H1 (cell line): ENCODE data around the gene DLL1. TPM values are rescaled to one million over a fixed set of nuclear protein-coding genes. Genes with fewer than 3 reads are reported as not detected.

Source experiments
- CTCF ChIA-PET: fragments of 300-600 bp; sonication (Branson Sonifier 250); formaldehyde crosslinking; loops from one replicate; lab custom pipeline; 2021; ENCODE audit not compliant: partially characterized antibody; lab: Charles Lee
- POLR2A ChIA-PET: fragments of 300-600 bp; sonication (Branson Sonifier 250); formaldehyde crosslinking; loops from one replicate; lab custom pipeline; 2021; ENCODE audit warnings: inconsistent platforms; ENCODE audit not compliant: partially characterized antibody; lab: Charles Lee
- DNase-seq, 2 experiments: peaks; one replicate each; pipeline versions ENCODE4 v3.0.0 to v3.0.0-alpha.2; 2010 to 2022; ENCODE audit warnings: low spot score in 2 of 2, low read depth in 1 of 2, mixed read lengths in 1 of 2
- FAIRE-seq: peaks from 2 replicates; lab custom pipeline; 2011; peaks lifted over from hg19 to GRCh38; lab: Jason Lieb, UNC
- H2AFZ ChIP-seq: 2 replicates; pipeline ENCODE4 v1.8.1; 2012; ENCODE audit warnings: low read length, inconsistent platforms
- H2AK5ac ChIP-seq: 2 replicates; pipeline ENCODE4 v1.6.1; 2013; ENCODE audit warnings: low read depth, low read length
- H2BK120ac ChIP-seq: replicated peaks from 2 replicates; pipeline ENCODE3; 2013; ENCODE audit warnings: low read depth, low read length, inconsistent platforms
- H2BK12ac ChIP-seq: 2 replicates; pipeline ENCODE4 v1.6.1; 2013; ENCODE audit warnings: low read depth, low read length
- H2BK15ac ChIP-seq: 2 replicates; pipeline ENCODE4 v1.6.1; 2013; ENCODE audit warnings: low read length
- H2BK20ac ChIP-seq: 2 replicates; pipeline ENCODE4 v1.6.1; 2013; ENCODE audit warnings: low read length
- H2BK5ac ChIP-seq: 2 replicates; pipeline ENCODE4 v1.6.1; 2013; ENCODE audit warnings: low read depth, low read length
- H3K14ac ChIP-seq: 2 replicates; pipeline ENCODE4 v1.6.1; 2013; ENCODE audit warnings: inconsistent platforms; ENCODE audit not compliant: insufficient read length
- H3K18ac ChIP-seq: 2 replicates; pipeline ENCODE4 v1.6.1; 2013; ENCODE audit warnings: low read length; ENCODE audit errors: extremely low read depth
- H3K23ac ChIP-seq: 2 replicates; pipeline ENCODE4 v1.6.1; 2013; ENCODE audit warnings: inconsistent platforms; ENCODE audit not compliant: insufficient read length
- H3K23me2 ChIP-seq: 2 replicates; pipeline ENCODE4 v1.6.1; 2013; ENCODE audit warnings: low read depth, low read length
- H3K27ac ChIP-seq: 2 replicates; pipeline ENCODE4 v1.6.1; 2011; ENCODE audit warnings: low read depth, low read length, inconsistent platforms
- H3K27me3 ChIP-seq, 4 experiments: replicated peaks in 1 of 4; 1 replicate in 1 of 4; 2 replicates in 3 of 4; pipeline versions ENCODE4 v1.6.1 to v1.8.1; 2011 to 2013; ENCODE audit warnings: low read length in 3 of 4, mild to moderate bottlenecking in 3 of 4, inconsistent platforms in 2 of 4, mixed read lengths in 2 of 4, moderate library complexity in 1 of 4; ENCODE audit not compliant: control insufficient read depth in 3 of 4, insufficient read depth in 3 of 4; ENCODE audit errors: extremely low read depth in 1 of 4
- H3K36me3 ChIP-seq, 4 experiments: 2 replicates each; pipeline versions ENCODE4 v1.6.1 to v1.8.1; 2011 to 2013; ENCODE audit warnings: mild to moderate bottlenecking in 4 of 4, low read length in 3 of 4, moderate library complexity in 2 of 4, control low read depth in 1 of 4, inconsistent platforms in 1 of 4; ENCODE audit not compliant: insufficient read depth in 4 of 4, control insufficient read depth in 2 of 4
- H3K4ac ChIP-seq: replicated peaks from 2 replicates; pipeline ENCODE3; 2013; ENCODE audit warnings: low read length, low read depth, mixed read lengths, inconsistent platforms; ENCODE audit not compliant: insufficient read length
- H3K4me1 ChIP-seq, 4 experiments: replicated peaks in 1 of 4; 1 replicate in 1 of 4; 2 replicates in 3 of 4; pipeline versions ENCODE4 v1.6.1 to v1.8.1; 2011 to 2013; ENCODE audit warnings: low read length in 3 of 4, inconsistent platforms in 2 of 4, mixed read lengths in 1 of 4; ENCODE audit not compliant: insufficient read depth in 4 of 4, control insufficient read depth in 3 of 4
- H3K4me2 ChIP-seq, 2 experiments: 2 replicates each; pipeline versions ENCODE4 v1.6.1 to v1.8.1; 2011 to 2013; ENCODE audit warnings: low read depth in 2 of 2, low read length in 2 of 2, control low read depth in 1 of 2, inconsistent platforms in 1 of 2, mild to moderate bottlenecking in 1 of 2; ENCODE audit not compliant: insufficient read depth in 1 of 2
- H3K4me3 ChIP-seq, 4 experiments: fragments of 200-600, 300-600 bp in 1 of 4; sonication (generic), shearing (Covaris generic), sonication (Bioruptor Twin) in 1 of 4; 2 replicates each; pipeline versions ENCODE4 v1.5.1 to v1.8.1; 2011 to 2016; ENCODE audit warnings: low read length in 4 of 4, low read depth in 3 of 4, control low read depth in 2 of 4, inconsistent platforms in 2 of 4, mild to moderate bottlenecking in 2 of 4, mixed read lengths in 1 of 4, moderate library complexity in 1 of 4; ENCODE audit not compliant: insufficient read depth in 2 of 4; ENCODE audit errors: extremely low read depth in 1 of 4
- H3K56ac ChIP-seq: replicated peaks from 2 replicates; pipeline ENCODE3; 2013; ENCODE audit warnings: low read depth, mild to moderate bottlenecking, mixed read lengths, low read length, inconsistent platforms; ENCODE audit not compliant: insufficient read length
- H3K79me1 ChIP-seq: 2 replicates; pipeline ENCODE4 v1.6.1; 2013; ENCODE audit warnings: low read depth, low read length, control low read depth
- H3K79me2 ChIP-seq, 2 experiments: 2 replicates each; pipeline versions ENCODE4 v1.6.1 to v1.8.1; 2012 to 2013; ENCODE audit warnings: low read length in 2 of 2, mild to moderate bottlenecking in 2 of 2, inconsistent platforms in 1 of 2; ENCODE audit not compliant: insufficient read depth in 2 of 2, control insufficient read depth in 1 of 2
- H3K9ac ChIP-seq, 4 experiments: replicated peaks in 1 of 4; 1 replicate in 1 of 4; 2 replicates in 3 of 4; pipeline versions ENCODE4 v1.6.1 to v1.8.1; 2011 to 2013; ENCODE audit warnings: low read depth in 3 of 4, low read length in 3 of 4, control low read depth in 2 of 4, mild to moderate bottlenecking in 2 of 4, moderate library complexity in 2 of 4, inconsistent platforms in 1 of 4; ENCODE audit errors: extremely low read depth in 1 of 4
- H3K9me3 ChIP-seq, 2 experiments: 2 replicates each; pipeline versions ENCODE4 v1.6.1 to v1.8.1; 2012 to 2013; ENCODE audit warnings: mild to moderate bottlenecking in 2 of 2, moderate library complexity in 2 of 2, control low read depth in 1 of 2, inconsistent platforms in 1 of 2, low read depth in 1 of 2, low read length in 1 of 2, mixed read lengths in 1 of 2; ENCODE audit not compliant: insufficient read depth in 2 of 2
- H4K20me1 ChIP-seq, 2 experiments: replicated peaks in 1 of 2; 2 replicates each; pipeline versions ENCODE3 to v1.8.1; 2011 to 2013; ENCODE audit warnings: inconsistent platforms in 2 of 2, low read length in 2 of 2, mild to moderate bottlenecking in 1 of 2; ENCODE audit not compliant: insufficient read depth in 2 of 2, control insufficient read depth in 1 of 2
- H4K5ac ChIP-seq: 2 replicates; pipeline ENCODE4 v1.6.1; 2013; ENCODE audit warnings: low read length, low read depth, mixed read lengths, inconsistent platforms; ENCODE audit not compliant: insufficient read length
- H4K8ac ChIP-seq: 2 replicates; pipeline ENCODE4 v1.8.0; 2013; ENCODE audit warnings: mild to moderate bottlenecking, moderate library complexity, low read length, inconsistent platforms; ENCODE audit not compliant: insufficient read depth; ENCODE audit errors: extremely low read depth
- H4K91ac ChIP-seq: replicated peaks from 2 replicates; pipeline ENCODE3; 2013; ENCODE audit warnings: low read length, mixed read lengths, inconsistent platforms; ENCODE audit not compliant: insufficient read length
- CREB1 ChIP-seq: IDR thresholded peaks from 2 replicates; pipeline ENCODE4 v1.6.1; 2012; ENCODE audit warnings: inconsistent platforms
- EZH2 ChIP-seq: fragments of 200-600 bp; sonication (generic); IDR thresholded peaks from 2 replicates; pipeline ENCODE4 v1.7.1; 2012; ENCODE audit warnings: low read depth, mild to moderate bottlenecking, moderate library complexity, low read length, inconsistent platforms; ENCODE audit not compliant: severe bottlenecking
- GABPA ChIP-seq: IDR thresholded peaks from 2 replicates; pipeline ENCODE4 v1.6.1; 2011; ENCODE audit warnings: mild to moderate bottlenecking, low read length, moderate library complexity, borderline replicate concordance; ENCODE audit not compliant: insufficient read depth
- HDAC2 ChIP-seq, 2 experiments: fragments of 300-600 bp in 1 of 2; sonication (generic) in 1 of 2; IDR thresholded peaks; 2 replicates each; pipeline ENCODE4 v1.6.1; 2011 to 2012; ENCODE audit warnings: low read depth in 2 of 2, low read length in 2 of 2, mild to moderate bottlenecking in 2 of 2, moderate library complexity in 2 of 2, borderline replicate concordance in 1 of 2, inconsistent platforms in 1 of 2
- KDM4A ChIP-seq: IDR thresholded peaks from one replicate; pipeline ENCODE4 v1.7.1; 2012; ENCODE audit warnings: low read depth, mild to moderate bottlenecking, moderate library complexity, low read length, inconsistent platforms; ENCODE audit not compliant: severe bottlenecking
- KDM5A ChIP-seq: fragments of 200-600 bp; IDR thresholded peaks from 2 replicates; pipeline ENCODE4 v1.7.1; 2012; ENCODE audit warnings: mild to moderate bottlenecking, low read length, inconsistent platforms, mixed read lengths
- NRF1 ChIP-seq: IDR thresholded peaks from 2 replicates; pipeline ENCODE4 v1.6.1; 2011; ENCODE audit warnings: mild to moderate bottlenecking, low read depth, low read length, improper control_type of control experiment
- RFX5 ChIP-seq: IDR thresholded peaks from 2 replicates; pipeline ENCODE4 v1.6.1; 2011; ENCODE audit warnings: low read depth, low read length, improper control_type of control experiment, borderline replicate concordance
- TAF1 ChIP-seq: IDR thresholded peaks from 2 replicates; pipeline ENCODE4 v1.6.1; 2011; ENCODE audit warnings: mild to moderate bottlenecking, low read depth, low read length
- YY1 ChIP-seq: IDR thresholded peaks from 2 replicates; pipeline ENCODE4 v1.6.1; 2011; ENCODE audit warnings: low read depth, mild to moderate bottlenecking, low read length
- WGBS, 2 experiments: shearing (Covaris generic) in 1 of 2; methylation state at CpG; one replicate each; pipeline versions ENCODE4 v1.1.6 to v1.1.7; 2013 to 2015; ENCODE audit warnings: low lambda C conversion rate in 2 of 2, mixed read lengths in 2 of 2, inconsistent platforms in 1 of 2, low coverage in 1 of 2, missing lambda C conversion rate in 1 of 2; ENCODE audit not compliant: insufficient replicate concordance in 2 of 2, insufficient coverage in 1 of 2, insufficient read length in 1 of 2; ENCODE audit errors: extremely low coverage in 1 of 2, missing lambda C conversion rate in 1 of 2; 5-methylcytosine and 5-hydroxymethylcytosine counted together
- polyA plus RNA-seq, 7 experiments: library from polyadenylated mRNA; depleted of rRNA in 3 of 7; stranded (reverse) in 5 of 7; unstranded in 2 of 7; fragments of >200 nt in 5 of 7; fragments of 200-250 nt in 2 of 7; gene quantifications; 1 replicate in 5 of 7; 2 replicates in 1 of 7; 4 replicates in 1 of 7; pipeline versions ENCODE4 v1.2.1 to v1.2.3, GENCODE V29; 2011 to 2013; ENCODE audit warnings: missing spikeins in 2 of 7, mixed read lengths in 2 of 7
- total RNA-seq: library from RNA; stranded (reverse); fragmentation: NEBNext Ultra II Directional; extraction: Animal tissue kit (Norgen Biotek cat#: 25700); gene quantifications from 2 replicates; pipeline ENCODE4 v1.2.1, GENCODE V29; 2021
- TF ChIP-seq, protein P1 (sequence below): IDR thresholded peaks from 2 replicates; pipeline ENCODE4 v1.6.1; 2011; ENCODE audit warnings: low read depth, mild to moderate bottlenecking, low read length; ENCODE audit not compliant: insufficient read depth

Gene DLL1
- total and polyA plus RNA-seq, 2 of the 8 experiments (the other 6 are each of a cell fraction or from before 2014, with no cell fraction given) = 1.7 to 3.8 TPM

DNA sequence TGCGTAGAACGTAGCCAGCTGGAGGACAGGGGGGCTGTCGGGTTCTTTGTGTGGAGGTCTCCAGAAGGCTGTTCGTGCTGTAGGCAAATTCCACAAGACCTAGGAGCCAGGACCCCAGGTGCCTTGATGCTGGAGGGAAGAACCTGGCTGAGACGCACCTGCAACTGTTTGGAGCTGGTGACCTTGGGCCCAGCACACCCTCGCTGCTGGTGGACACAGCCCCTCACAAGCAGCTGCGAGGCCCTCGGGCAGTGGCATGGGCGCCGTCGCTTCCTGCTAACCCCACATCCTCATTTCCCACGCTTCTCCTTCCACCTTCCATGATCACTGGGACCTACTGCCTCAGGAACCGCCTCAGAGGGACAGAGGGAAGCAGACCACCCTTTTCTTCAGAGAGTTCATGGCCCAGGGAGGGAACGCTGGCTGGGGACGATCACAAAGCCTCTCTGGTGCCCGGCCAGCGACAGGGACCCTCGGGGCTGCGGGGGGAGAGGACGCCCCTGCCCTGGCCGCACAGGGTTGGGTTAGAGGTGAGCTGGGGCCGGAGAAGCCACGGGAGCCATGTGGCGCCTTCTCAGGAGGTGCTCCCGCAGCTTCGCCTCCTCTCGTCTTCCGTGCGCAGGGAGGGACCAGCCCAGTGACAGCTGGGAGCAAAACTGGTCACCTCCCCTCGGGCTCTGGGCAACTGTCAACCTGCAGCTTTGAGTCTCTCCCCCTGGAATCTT lies 18.4 kb downstream of the DLL1 start:
- peaks cover 0 to 5% (median under 1%) of the 10 kb centered on the region in 4 experiments; a peak in 2 of 7 replicates for H3K4me1 ChIP-seq
- CTCF ChIA-PET = interaction anchor here (0.9 to 1.3 kb wide), 4 partner anchors 10 to 441 kb away, joined by 3 to 6 read pairs (median 4); no protein-coding TSS in a partner anchor
- H3K14ac ChIP-seq = no peak overlapping the region
- no peak overlapping the region for H2BK20ac ChIP-seq
- no peak overlapping the region for H3K4me3 ChIP-seq
- no peak for DNase-seq
- no peak overlapping the region for H2AK5ac ChIP-seq
- no peak for FAIRE-seq
- 88% methylated on average over 25 of the region's 30 CpGs; no CpG with 5 or more reads in 1 of the 2 experiments for WGBS, 2 experiments
- no peak overlapping the region for H3K18ac ChIP-seq
- POLR2A ChIA-PET = interaction anchor here (0.6 to 4.8 kb wide), 2 partner anchors 12 to 18 kb away, joined by 3 to 17 read pairs; partner anchors contain the start of gene DLL1
- H2BK12ac ChIP-seq = no peak overlapping the region
- no peak overlapping the region for H2BK5ac ChIP-seq
- no peak overlapping the region for H3K4me2 ChIP-seq
- H3K23ac ChIP-seq = no peak overlapping the region
- no peak overlapping the region for H2BK120ac ChIP-seq
- no peak overlapping the region for H4K5ac ChIP-seq
- no peaks in the 10 kb centered on the region for H3K23me2 ChIP-seq
- no peak overlapping the region for H3K27ac ChIP-seq
- no peak overlapping the region for H3K56ac ChIP-seq
- no peaks in the 10 kb centered on the region for H3K9me3 ChIP-seq
- peak overlapping the region; percentile 62 for H4K8ac ChIP-seq
- no peak overlapping the region for H3K4ac ChIP-seq
- H3K27me3 ChIP-seq = no peaks in the 10 kb centered on the region
- no peak overlapping the region for H2AFZ ChIP-seq
- no peak overlapping the region for H3K9ac ChIP-seq
- H4K20me1 ChIP-seq = no peaks in the 10 kb centered on the region
- no peaks in the 10 kb centered on the region for H3K79me2 ChIP-seq
- H2BK15ac ChIP-seq = no peak overlapping the region
- no peak overlapping the region for H4K91ac ChIP-seq
- no peaks in the 10 kb centered on the region for H3K79me1 ChIP-seq
- H3K36me3 ChIP-seq = no peaks in the 10 kb centered on the region
- TF ChIP-seq YY1 (no peak), TAF1 (no peak), KDM4A (no peak), GABPA (no peak), EZH2 (no peak), NRF1 (no peak), CREB1 (no peak), RFX5 (no peak), KDM5A (no peak), HDAC2 (IDR thresholded peaks at IDR 0.05; ENCODE audit: borderline replicate concordance in 1 of 2, low read depth in 2 of 2, low read length in 2 of 2) (no peak)
- TF ChIP-seq, protein P1, sequence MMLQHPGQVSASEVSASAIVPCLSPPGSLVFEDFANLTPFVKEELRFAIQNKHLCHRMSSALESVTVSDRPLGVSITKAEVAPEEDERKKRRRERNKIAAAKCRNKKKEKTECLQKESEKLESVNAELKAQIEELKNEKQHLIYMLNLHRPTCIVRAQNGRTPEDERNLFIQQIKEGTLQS = no peak
